Epithelial cell of proximal tubule (primary cell): ENCODE data around the gene DENND1A. TPM values are rescaled to one million over a fixed set of nuclear protein-coding genes. Genes with fewer than 3 reads are reported as not detected.

Source experiments
- DNase-seq: peaks from one replicate; pipeline ENCODE4 v3.0.0-alpha.2; 2011; ENCODE audit warnings: low read depth
- H3K4me3 ChIP-seq: 2 replicates; pipeline ENCODE4 v1.5.1; 2011; ENCODE audit warnings: low read depth, mild to moderate bottlenecking, low read length
- total RNA-seq: library from RNA; depleted of rRNA; stranded (reverse); fragments of >200 nt; gene quantifications from 2 replicates; pipeline ENCODE4 v1.2.3, GENCODE V29; 2015
- TF ChIP-seq, protein P1 (sequence below): conservative IDR thresholded peaks from 2 replicates; pipeline ENCODE4 v1.5.1; 2012; ENCODE audit warnings: low read depth, mild to moderate bottlenecking, low read length

The DENND1A gene
- total RNA-seq, 1 donor from 2014 or later: 26.6 TPM

DNA sequence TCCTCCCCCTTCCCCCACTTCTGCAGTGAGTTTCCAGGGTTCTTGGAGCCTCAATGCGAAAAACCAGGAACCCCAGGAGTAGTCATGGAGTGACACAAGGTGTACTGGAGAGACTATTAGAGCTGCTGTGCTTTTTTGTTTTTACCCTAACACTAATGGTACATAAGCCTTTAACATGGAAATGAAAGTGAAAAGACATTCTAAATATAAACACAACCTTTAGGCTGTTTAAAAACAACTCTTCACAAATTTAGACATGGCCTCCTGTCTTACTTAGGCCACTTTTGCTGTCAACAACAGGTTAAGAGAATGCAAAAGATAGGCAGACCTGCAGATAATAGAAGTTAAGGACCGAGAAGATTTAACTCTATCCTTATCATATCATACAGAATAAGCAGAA is 232.2 kb downstream of the DENND1A start:
- no peak for DNase-seq
- TF ChIP-seq, protein P1, sequence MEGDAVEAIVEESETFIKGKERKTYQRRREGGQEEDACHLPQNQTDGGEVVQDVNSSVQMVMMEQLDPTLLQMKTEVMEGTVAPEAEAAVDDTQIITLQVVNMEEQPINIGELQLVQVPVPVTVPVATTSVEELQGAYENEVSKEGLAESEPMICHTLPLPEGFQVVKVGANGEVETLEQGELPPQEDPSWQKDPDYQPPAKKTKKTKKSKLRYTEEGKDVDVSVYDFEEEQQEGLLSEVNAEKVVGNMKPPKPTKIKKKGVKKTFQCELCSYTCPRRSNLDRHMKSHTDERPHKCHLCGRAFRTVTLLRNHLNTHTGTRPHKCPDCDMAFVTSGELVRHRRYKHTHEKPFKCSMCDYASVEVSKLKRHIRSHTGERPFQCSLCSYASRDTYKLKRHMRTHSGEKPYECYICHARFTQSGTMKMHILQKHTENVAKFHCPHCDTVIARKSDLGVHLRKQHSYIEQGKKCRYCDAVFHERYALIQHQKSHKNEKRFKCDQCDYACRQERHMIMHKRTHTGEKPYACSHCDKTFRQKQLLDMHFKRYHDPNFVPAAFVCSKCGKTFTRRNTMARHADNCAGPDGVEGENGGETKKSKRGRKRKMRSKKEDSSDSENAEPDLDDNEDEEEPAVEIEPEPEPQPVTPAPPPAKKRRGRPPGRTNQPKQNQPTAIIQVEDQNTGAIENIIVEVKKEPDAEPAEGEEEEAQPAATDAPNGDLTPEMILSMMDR: no peak
- no peak overlapping the region for H3K4me3 ChIP-seq

DNA sequence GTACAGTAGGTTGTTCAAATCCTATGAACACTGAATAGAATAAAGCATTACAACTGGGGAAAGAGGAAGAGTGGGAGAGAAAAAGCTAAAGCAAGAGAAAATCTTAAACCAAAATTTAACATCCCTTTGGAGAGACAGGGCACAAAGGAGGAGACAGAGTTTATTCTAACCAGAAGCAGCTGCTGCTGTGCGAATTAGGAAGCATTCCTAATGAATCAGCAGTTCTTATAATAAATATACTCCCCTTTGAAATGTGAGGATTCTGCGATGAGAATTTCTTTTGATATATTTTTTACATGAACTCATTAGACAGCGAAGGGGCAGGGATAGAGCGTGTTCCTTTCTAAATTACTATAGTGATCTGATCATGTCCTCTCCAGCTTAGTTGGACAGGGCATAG is 233.4 kb downstream of the DENND1A start:
- H3K4me3 ChIP-seq: no peak overlapping the region
- TF ChIP-seq, protein P1: no peak
- DNase-seq: no peak

DNA sequence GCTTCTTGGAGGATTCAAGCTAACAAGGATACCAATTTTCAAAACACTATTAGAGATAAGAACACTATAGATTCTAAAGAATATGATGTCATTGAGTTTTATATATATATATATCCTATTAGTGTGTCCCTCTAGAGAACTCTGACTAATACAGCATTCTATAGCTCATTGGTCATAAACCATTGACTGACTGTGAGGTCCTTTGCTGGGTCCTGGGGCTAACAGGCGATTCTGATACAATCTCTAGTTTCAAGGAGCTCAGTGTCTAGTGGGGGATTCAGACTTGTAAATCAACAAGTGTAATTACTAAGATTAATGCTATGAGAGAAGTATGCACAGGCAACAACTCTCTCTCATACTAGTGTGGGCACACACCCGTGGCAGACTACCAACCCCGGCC is 234.5 kb downstream of the DENND1A start:
- H3K4me3 ChIP-seq: no peak overlapping the region
- DNase-seq: no peak
- TF ChIP-seq, protein P1: no peak

DNA sequence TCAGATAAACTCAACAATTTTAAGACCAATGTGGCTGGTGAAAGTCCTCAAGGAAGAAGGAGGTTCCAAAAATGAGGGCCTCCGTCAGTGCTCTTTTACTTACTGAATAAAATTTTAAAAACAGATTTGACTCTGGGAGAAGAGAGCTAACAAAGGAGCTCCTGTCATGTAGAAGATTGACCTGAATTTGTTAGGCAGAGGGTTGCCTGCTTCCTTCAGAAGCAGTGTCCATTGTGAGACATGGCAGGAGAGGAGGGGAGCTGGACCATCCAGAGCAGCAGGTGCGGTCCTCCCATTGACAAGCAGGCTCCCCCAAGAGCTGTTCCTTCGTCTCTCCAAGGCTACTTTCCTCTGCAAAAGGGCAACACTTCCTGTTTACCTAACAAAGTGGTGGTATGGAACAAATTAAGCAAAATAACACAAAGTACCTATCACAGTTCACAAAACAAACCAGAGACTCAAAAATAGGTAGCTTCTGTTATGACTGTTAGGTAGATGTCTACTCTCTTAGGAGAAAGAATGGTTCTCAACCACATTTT is 238.1 kb downstream of the DENND1A start:
- TF ChIP-seq, protein P1: no peak
- H3K4me3 ChIP-seq: no peak overlapping the region
- no peak for DNase-seq

DNA sequence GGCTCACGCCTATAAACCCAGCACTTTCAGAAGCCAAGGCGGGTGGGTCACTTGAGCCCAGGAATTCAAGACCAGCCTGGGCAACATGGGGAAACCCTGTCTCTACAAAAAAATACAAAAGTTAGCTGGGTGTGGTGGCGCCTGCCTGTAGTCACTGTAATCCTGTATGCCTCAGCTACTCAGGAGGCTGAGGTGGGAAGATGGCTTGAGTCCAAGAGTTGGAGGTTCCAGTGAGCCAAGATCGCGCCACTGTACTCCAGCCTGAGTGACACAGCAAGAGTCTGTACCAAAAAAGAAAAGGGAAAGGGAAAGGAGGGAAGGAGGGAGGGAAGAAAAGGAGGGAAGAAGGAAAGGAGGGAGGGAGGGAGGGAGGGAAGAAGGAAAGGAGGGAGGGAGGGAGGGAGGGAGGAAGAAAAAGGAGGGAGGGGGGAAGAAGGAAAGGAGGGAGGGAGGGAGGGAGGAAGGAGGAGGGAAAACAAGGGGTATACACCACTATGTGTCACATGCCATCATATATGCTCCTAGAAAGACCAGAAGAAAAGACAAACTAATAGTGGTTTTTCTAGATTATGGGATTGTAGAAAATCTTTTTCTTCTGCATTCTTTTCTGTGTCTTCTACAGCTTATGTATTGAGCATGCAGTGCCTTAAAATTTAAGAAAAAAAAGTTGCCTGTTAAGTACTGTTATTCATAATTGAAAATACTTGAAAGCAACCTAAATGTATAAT is 240.1 kb downstream of the DENND1A start:
- no peak for DNase-seq
- TF ChIP-seq, protein P1: no peak
- no peak overlapping the region for H3K4me3 ChIP-seq

DNA sequence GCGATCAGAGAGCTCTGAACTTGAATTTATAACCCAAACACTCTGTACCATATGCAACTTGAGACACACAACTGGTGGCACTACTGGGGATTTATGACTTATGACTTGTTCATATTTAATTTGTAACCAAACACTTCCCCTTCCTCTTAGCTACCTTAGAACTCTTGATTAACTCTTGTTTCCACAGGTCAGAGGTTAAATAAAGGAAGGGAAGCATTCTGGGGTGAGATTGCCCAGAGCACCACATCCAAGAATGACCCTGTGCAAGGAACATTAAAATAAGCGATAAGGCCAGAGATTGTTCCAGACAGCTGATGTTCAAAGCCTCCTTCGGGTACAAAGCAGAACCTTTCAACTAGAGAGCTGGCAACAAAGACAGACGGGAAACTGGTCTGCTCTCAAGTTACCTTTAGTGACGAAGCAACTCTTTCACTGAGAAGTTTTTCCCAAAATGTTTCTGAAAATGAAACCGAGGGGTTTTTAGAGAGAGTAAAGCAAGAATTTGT is 242.6 kb downstream of the DENND1A start:
- TF ChIP-seq, protein P1: no peak
- DNase-seq: no peak
- H3K4me3 ChIP-seq: no peak overlapping the region

DNA sequence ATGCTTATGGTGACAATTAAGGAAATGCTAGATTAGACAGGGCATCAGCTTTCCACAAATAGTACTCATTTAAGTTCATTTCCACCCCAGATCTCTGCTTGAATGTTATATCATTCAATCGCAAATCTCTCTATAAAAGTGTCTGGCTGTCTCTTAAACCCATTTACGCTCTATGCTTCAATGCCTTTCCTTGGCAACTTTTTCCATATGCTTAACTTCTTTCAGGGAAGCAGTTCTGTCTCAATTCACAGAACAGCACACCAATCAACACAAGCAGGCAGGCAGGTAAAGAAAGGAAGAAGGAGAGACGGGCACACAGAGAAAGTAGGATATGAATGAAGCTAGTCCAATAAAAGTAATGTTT is 243.1 kb downstream of the DENND1A start:
- no peak overlapping the region for H3K4me3 ChIP-seq
- TF ChIP-seq, protein P1: no peak
- no peak for DNase-seq
